HG02981 (cell line): ENCODE measurements around the gene FBXO17.
"Not testable (repeated sequence)": the region's sequence is repeated elsewhere in the genome, so short reads cannot be mapped to it uniquely, and the experiment has no call there.

Experiments
- ATAC-seq: cut with Tn5 transposase; IDR thresholded peaks from one replicate; pipeline ENCODE4 v1.9.1; 2021; ENCODE audit warnings: mild to moderate bottlenecking, moderate library complexity; ENCODE audit not compliant: unreplicated experiment

The FBXO17 gene

DNA sequence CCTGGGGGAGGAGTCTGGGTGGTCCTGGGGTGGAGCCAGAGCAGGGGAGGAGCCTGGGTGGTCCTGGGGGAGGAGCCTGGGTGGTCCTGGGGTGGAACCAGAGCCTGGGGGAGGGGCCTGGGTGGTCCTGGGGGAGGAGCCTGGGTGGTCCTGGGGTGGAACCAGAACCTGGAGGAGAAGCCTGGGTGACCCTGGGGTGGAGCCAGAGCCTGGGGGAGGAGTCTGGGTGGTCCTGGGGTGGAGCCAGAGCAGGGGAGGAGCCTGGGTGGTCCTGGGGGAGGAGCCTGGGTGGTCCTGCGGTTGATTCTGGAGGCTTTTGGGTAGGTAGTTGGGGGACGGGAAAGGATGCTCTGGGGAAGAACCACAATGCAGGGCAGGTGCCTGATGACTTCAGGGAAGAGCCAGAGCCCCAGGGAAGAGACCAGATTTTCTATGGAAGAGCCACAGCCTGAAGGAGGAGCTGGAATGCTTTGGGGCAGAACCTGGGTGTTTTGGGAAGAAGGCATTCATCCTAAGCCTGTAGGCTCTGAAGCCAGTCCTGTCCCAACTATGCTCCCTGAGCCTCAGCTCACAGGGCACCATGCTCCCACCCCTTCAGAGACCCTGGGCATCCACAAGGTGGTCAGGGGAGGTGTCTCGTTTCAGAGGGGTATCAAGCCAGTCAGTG is 29.8 kb downstream of the FBXO17 start:
- ATAC-seq = no peak

- ATAC-seq = no peak
Measured at GRCh38 chr19:38944981-38945506, 30.5 kb downstream of the FBXO17 start.

DNA sequence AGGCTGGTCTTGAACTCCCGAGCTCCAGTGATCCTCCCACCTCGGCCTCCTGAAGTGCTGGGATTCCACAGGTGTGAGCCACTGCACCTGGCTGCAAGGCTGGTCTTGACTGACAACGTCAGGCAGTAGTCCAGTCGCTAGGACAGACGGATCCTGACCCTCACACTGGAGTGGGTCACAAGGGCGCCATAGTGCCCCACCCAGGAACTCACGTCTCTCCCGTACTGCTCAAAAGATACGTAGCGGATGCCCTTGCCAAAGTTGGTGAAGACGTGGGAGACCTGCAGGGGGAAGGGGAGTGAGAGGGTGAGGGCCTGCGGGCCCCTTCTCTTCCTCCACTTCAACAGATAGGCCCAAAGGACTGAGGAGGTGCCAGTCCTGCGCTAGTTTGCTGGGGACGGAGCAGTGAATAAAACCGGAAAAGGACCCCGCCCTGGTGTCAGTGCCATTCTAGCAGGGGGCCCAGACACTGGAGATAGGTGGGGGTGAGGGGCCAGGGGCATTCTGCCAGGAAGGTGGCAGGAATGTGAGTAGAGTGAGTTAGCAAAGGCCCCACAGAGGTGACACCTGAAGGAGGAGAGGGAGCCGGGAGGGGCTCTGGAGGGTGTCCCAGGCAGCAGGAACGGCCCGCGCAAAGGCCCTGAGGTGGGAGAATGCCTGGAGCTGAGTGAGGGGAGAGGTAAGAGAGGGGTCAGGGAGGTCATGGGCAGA is 32.9 kb downstream of the FBXO17 start:
- no peak for ATAC-seq

DNA sequence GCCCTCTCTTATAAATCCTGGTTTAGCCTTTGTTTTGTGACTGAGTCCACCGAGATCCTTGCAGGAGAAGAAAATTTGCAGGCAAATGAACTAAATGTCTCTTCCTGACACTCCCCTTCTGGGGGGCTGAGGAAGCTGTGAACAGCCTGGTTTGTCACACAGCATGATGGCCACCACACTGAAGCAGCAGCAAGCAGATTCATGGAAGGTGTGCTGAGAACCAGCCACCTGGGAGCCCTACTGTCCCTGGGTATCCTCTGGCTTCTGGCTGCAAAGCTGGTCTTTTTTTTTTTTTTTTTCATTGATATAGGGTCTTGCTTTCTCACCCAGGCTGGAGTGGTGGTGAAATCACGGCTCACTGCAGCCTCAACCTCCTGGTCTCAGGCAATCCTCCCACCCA is 33.6 kb downstream of the FBXO17 start:
- no peak for ATAC-seq

- not testable (repeated sequence) for ATAC-seq
Measured at GRCh38 chr19:38941466-38941865, 34.1 kb downstream of the FBXO17 start.

- no peak for ATAC-seq
Measured at GRCh38 chr19:38939957-38940356, 35.6 kb downstream of the FBXO17 start.

DNA sequence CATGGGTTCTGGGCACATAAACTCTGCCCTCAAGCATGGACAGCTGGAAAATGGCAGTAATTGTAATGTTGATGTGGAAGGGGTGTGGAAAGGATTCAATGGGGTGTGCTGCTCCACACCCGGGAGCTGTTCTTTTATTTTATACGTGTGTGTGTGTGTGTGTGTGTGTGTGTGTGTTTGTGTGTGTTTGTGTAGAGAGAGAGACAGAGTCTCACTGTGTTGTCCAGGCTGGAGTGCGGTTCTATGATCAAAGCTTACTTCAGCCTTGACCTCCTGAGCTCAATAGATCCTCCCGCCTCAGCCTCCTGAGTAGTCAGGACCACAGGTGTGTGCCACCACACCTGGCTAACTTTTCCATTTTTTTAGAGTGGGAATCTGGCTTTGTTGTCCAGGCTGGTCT is 42.0 kb downstream of the FBXO17 start:
- ATAC-seq = no peak

GRCh38 chr19:38932425-38933179 is 42.9 kb downstream of the FBXO17 start:
- ATAC-seq = no peak

GRCh38 chr19:38931521-38931793 is 44.1 kb downstream of the FBXO17 start:
- no peak for ATAC-seq

GRCh38 chr19:38930776-38931520 is 44.6 kb downstream of the FBXO17 start, which contains the start of gene MRPS12:
MRPS12 (plus strand) TSS chr19:38930944; CDS start chr19:38931295, 351 bp downstream.
- ATAC-seq = peak; percentile 93

DNA sequence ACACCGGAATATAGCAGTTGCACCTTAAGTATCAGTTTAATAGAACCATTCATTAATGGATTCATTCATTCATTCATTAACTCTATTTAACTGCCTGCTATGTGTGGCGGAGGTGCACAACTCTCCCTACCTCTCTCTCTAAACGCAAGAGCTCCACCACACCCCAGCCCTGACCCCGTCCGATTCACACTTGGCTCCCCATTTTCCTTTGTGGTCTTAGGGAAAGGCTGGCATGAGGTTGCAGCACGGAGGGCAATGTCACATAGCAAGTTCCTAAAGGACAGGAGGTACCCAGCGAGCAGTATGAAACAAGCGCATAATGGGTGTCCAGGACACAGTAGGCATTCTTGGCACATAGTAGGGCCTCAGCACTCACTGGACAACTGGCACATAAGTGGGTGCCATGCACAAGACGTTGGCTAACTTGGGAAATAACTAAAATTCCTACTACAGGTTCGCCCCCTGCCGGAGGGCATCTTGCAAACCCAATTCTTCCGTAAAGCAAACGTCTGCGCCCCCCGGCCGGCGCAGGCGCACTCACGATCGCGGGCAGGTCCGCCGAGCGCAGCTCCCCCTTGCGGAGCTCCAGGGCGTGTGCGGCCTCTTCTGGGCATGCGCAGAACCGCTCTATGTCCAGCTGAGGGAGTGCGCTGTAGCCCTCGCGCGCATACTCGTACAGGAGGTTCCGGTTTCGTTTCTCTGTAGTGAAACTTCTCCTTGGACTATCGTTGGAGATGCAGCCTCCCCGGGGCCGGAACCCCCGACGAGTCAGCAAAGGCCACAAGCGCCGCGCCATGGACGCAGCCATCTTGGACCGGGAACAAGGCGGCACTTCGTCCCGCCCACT is 45.4 kb downstream of the FBXO17 start, which contains the start of gene SARS2:
Gene SARS2 (minus strand): TSS at position 835 of the 847 bp plus-strand sequence. CDS start 27 bp downstream, at position 808.
- ATAC-seq = peak; percentile 62

- no peak for ATAC-seq
Measured at GRCh38 chr19:38928391-38929001, 47.0 kb downstream of the FBXO17 start.

DNA sequence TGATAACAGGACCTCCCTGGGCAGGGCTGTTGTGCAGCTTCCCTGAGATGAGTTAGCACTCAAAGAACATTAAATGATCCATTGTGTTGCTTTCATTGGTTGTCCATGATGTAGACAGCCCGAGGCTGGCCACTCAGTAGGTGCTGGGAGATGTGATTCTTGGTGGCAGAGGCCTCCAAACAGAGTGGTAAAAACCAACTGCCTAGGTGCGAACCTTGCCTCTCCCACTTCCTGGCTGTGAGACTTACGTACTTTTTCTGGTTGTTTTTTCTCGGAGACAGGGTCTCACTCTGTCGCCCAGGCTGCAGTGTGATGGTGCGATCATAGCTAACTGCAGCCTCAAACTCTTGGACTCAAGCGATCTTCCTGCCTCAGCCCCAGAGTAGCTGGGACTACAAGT is 51.2 kb downstream of the FBXO17 start:
- ATAC-seq = no peak

GRCh38 chr19:38922482-38922881 is 53.1 kb downstream of the FBXO17 start:
- ATAC-seq = no peak

DNA sequence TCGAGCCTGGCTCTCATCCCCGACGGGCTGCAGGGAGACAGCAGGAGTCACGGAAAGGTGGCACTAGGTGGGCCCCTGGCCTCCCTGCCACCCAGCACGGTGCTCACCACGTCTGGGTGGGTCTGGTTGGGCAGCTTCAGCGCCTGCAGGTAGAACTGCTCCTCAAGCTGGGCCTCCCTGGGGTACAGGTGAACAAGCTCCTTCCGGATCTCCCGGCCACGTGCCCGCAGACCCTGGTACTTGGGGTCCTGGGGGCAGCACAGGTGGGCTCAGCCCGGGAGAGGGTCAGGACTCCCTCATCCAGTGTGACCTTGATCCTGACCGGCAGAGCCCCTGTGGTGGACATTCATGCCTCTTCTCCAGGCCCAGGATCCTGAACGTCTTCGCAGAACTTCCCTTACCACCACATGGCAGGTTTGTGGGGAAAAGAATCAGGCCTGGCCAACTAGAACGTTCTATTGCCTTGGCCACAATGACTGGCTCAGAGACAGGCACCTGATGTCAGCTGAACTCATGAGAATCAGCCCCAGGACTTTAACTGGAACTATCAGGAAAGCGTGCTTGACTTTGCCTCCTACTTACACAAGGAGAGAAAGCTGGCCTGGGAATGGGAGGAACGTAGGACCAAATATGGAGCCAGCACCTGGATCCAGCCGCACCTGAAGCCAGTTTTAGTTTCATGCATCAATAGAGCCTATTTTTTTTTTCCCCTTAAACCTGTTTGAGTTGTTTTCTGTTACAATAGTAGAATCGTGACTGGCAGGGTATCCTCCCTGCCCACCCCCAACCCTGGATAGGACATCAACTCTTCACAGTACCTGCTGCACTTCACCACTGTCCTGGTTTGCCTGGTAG is 53.9 kb downstream of the FBXO17 start:
- no peak for ATAC-seq

- ATAC-seq = no peak
Measured at GRCh38 chr19:38920602-38921419, 54.7 kb downstream of the FBXO17 start.

DNA sequence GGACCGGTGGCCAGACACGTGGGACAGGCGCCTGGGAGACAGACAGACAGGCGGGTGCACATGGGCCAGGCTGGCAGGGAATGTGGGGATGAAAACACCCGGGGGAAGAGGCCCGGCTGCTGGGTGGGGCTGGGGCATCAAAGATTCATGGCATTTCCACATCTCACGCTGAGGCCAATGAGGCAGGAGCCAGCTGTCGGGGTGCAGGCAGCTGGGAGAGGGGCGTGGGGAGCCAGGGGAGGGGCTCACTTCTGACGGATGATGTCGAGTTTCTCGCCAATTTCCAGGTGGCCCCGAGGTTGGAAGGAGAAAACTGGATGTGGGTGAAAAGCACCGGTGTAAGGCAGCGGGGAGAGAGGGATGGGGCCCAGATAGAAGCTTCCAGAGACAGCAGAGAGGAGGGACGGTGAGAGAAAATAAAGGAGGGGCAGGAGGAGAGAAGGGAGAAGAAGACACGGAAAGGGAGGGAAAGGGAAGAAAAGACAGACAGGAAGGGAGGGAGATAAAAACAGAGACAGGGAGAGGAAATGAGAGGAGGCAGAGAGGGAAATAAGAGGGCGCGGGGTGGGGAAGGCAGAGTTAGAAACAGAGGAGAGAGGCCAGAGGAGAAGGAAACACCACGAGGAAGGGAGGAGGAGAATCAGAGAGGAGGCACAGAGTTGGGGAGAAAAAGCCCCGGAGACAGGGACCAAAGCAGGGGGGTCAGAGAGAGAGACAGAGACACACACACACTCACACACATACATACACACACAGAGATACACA is 55.5 kb downstream of the FBXO17 start:
- no peak for ATAC-seq
